ENCODE data around the gene UBE2H. TPM values are rescaled to one million over a fixed set of nuclear protein-coding genes. Genes with fewer than 3 reads are reported as not detected.

Gene UBE2H
- total and polyA plus RNA-seq, 10 of the 15 experiments (the other 5 are each of a cell fraction or from before 2014, with no cell fraction given), result 15.6 to 75.5 (median 32.8) TPM

DNA sequence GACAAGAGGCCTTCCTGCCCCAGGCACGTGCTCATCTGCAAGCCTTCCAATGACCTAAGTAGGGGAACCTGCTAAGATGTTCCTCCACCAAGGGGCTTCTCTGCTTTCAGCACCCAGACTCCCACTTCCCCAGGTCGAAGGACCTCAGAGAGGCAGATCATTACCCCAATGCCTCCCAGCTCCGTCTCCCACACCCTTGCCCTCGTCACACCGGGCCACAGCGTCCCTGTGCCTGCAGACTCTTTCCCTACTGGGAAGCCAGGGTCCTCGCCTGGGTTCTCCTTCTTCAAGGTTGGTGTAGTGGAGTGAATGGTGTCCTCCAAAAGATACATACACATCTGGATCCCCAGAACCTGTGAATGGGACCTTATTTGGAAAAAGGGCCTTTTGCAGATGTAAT lies 151.9 kb downstream of the UBE2H start:
- in situ Hi-C loops (cut with MboI), result no loop called here
- POLR2A ChIA-PET, result no interaction called here

More for the DNA sequence above, 151.9 kb downstream of the UBE2H start:
- Histone ChIP-seq H3K9me3 (replicated peaks; ENCODE audit: control insufficient read depth, insufficient read depth, low read length) (no peaks in the 10 kb centered on the region), H2AFZ (ENCODE audit: control insufficient read depth, low read depth, low read length) (no peak overlapping the region), H3K4me2 (ENCODE audit: control insufficient read depth, insufficient read depth) (no peak overlapping the region), H3K9ac (ENCODE audit: control insufficient read depth, insufficient read depth, low read length) (no peak overlapping the region), H3K27ac (ENCODE audit: control insufficient read depth, insufficient read depth) (no peak overlapping the region), H3K27me3 (replicated peaks in 1 of 2; ENCODE audit: control insufficient read depth in 2 of 2, insufficient read depth in 2 of 2, low read length in 1 of 2) (no peaks in the 10 kb centered on the region; a peak in 1 of 4 replicates), H3K4me3 (no peak overlapping the region), H3K79me2 (ENCODE audit: control insufficient read depth, insufficient read depth, low read length) (no peaks in the 10 kb centered on the region), H3K36me3 (ENCODE audit: control insufficient read depth in 2 of 2, insufficient read depth in 2 of 2, low read length in 1 of 2) (no peaks in the 10 kb centered on the region), H3K4me1 (ENCODE audit: control insufficient read depth, insufficient read depth, low read length) (no peaks in the 10 kb centered on the region), H4K20me1 (ENCODE audit: control insufficient read depth, insufficient read depth) (no peaks in the 10 kb centered on the region)
- no TSS peak for BruUV-seq (replicated peaks)
- no peak for ATAC-seq
- FAIRE-seq, result no peak
- CTCF ChIA-PET, result interaction anchor here (1.0 kb wide), 1 partner anchor 24 kb away, joined by 3 read pairs; no protein-coding TSS in a partner anchor
- TF ChIP-seq E2F4 (IDR thresholded peaks at IDR 0.05; ENCODE audit: low read depth, low read length), result no peak
- TF ChIP-seq, protein P1, sequence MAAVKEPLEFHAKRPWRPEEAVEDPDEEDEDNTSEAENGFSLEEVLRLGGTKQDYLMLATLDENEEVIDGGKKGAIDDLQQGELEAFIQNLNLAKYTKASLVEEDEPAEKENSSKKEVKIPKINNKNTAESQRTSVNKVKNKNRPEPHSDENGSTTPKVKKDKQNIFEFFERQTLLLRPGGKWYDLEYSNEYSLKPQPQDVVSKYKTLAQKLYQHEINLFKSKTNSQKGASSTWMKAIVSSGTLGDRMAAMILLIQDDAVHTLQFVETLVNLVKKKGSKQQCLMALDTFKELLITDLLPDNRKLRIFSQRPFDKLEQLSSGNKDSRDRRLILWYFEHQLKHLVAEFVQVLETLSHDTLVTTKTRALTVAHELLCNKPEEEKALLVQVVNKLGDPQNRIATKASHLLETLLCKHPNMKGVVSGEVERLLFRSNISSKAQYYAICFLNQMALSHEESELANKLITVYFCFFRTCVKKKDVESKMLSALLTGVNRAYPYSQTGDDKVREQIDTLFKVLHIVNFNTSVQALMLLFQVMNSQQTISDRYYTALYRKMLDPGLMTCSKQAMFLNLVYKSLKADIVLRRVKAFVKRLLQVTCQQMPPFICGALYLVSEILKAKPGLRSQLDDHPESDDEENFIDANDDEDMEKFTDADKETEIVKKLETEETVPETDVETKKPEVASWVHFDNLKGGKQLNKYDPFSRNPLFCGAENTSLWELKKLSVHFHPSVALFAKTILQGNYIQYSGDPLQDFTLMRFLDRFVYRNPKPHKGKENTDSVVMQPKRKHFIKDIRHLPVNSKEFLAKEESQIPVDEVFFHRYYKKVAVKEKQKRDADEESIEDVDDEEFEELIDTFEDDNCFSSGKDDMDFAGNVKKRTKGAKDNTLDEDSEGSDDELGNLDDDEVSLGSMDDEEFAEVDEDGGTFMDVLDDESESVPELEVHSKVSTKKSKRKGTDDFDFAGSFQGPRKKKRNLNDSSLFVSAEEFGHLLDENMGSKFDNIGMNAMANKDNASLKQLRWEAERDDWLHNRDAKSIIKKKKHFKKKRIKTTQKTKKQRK (IDR thresholded peaks at IDR 0.05; ENCODE audit: low read depth, low read length), result no peak
- TF ChIP-seq, protein P2, sequence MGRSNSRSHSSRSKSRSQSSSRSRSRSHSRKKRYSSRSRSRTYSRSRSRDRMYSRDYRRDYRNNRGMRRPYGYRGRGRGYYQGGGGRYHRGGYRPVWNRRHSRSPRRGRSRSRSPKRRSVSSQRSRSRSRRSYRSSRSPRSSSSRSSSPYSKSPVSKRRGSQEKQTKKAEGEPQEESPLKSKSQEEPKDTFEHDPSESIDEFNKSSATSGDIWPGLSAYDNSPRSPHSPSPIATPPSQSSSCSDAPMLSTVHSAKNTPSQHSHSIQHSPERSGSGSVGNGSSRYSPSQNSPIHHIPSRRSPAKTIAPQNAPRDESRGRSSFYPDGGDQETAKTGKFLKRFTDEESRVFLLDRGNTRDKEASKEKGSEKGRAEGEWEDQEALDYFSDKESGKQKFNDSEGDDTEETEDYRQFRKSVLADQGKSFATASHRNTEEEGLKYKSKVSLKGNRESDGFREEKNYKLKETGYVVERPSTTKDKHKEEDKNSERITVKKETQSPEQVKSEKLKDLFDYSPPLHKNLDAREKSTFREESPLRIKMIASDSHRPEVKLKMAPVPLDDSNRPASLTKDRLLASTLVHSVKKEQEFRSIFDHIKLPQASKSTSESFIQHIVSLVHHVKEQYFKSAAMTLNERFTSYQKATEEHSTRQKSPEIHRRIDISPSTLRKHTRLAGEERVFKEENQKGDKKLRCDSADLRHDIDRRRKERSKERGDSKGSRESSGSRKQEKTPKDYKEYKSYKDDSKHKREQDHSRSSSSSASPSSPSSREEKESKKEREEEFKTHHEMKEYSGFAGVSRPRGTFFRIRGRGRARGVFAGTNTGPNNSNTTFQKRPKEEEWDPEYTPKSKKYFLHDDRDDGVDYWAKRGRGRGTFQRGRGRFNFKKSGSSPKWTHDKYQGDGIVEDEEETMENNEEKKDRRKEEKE (IDR thresholded peaks at IDR 0.05), result no peak
- TF ChIP-seq YY1 (IDR thresholded peaks at IDR 0.05; ENCODE audit: low read depth, low read length), result no peak
- no peak for TF ChIP-seq SPI1 (IDR thresholded peaks at IDR 0.05; ENCODE audit: borderline replicate concordance, insufficient read depth, low read depth, low read length)
- no peak for TF ChIP-seq SIN3A (IDR thresholded peaks at IDR 0.05; ENCODE audit: low read depth, low read length)
- TF ChIP-seq, protein P3, sequence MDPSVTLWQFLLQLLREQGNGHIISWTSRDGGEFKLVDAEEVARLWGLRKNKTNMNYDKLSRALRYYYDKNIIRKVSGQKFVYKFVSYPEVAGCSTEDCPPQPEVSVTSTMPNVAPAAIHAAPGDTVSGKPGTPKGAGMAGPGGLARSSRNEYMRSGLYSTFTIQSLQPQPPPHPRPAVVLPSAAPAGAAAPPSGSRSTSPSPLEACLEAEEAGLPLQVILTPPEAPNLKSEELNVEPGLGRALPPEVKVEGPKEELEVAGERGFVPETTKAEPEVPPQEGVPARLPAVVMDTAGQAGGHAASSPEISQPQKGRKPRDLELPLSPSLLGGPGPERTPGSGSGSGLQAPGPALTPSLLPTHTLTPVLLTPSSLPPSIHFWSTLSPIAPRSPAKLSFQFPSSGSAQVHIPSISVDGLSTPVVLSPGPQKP (IDR thresholded peaks at IDR 0.05; ENCODE audit: low read depth, low read length), result no peak
- TF ChIP-seq RELA (IDR thresholded peaks at IDR 0.05; ENCODE audit: borderline replicate concordance, partially characterized antibody), result no peak
- no peak for TF ChIP-seq BHLHE40 (IDR thresholded peaks at IDR 0.05; ENCODE audit: borderline replicate concordance in 1 of 2, low read depth in 2 of 2, low read length in 1 of 2)
- TF ChIP-seq RAD51 (IDR thresholded peaks at IDR 0.05), result no peak
- no peak for TF ChIP-seq IRF5 (IDR thresholded peaks at IDR 0.05; ENCODE audit: borderline replicate concordance)
- no peak for TF ChIP-seq CREB1 (IDR thresholded peaks at IDR 0.05; ENCODE audit: low read depth)
- RAD21 ChIA-PET (ENCODE audit: unreplicated experiment), result no interaction called here
- SMC1A ChIA-PET (ENCODE audit: uncharacterized antibody, unreplicated experiment), result no interaction called here
- WGBS (ENCODE audit: insufficient coverage, insufficient replicate concordance, low lambda C conversion rate, missing lambda C conversion rate), result 34% methylated on average over 7 of the region's 7 CpGs
- intact Hi-C loops (cut with micrococcal nuclease; ENCODE audit: unreplicated experiment), result no loop called here
- DNase-seq (ENCODE audit: low read depth, low spot score), result no peak

Measured in GM12878 (cell line).